K562 (cell line): ENCODE data around the gene RUVBL2. TPM values are rescaled to one million over a fixed set of nuclear protein-coding genes. Genes with fewer than 3 reads are reported as not detected.

Experiments
- BRF1 ChIP-seq: IDR thresholded peaks from 3 replicates; pipeline ENCODE4 v1.6.1; 2011; ENCODE audit warnings: borderline replicate concordance, mild to moderate bottlenecking; ENCODE audit not compliant: insufficient read length; ENCODE audit errors: extremely low read depth
- EGR1 ChIP-seq: fragments of 450-650 bp; conservative IDR thresholded peaks from 2 replicates; pipeline ENCODE4 v1.6.1; 2017; ENCODE audit warnings: mild to moderate bottlenecking
- ETV1 ChIP-seq: fragments of 450-650 bp; conservative IDR thresholded peaks from 2 replicates; pipeline ENCODE4 v1.6.1; 2016; ENCODE audit warnings: missing genetic modification characterization, control low read depth, low read depth, missing compliant biosample characterization
- EWSR1 ChIP-seq: fragments of 450-650 bp; IDR thresholded peaks from 2 replicates; pipeline ENCODE4 v1.6.1; 2018; ENCODE audit warnings: borderline replicate concordance, mild to moderate bottlenecking, low read depth, moderate library complexity; ENCODE audit not compliant: partially characterized antibody
- FOXJ3 ChIP-seq: sonication (generic); formaldehyde crosslinking; IDR thresholded peaks from 2 replicates; pipeline ENCODE4 v1.4.0; 2020; ENCODE audit warnings: mild to moderate bottlenecking, missing genetic modification reagents
- HNRNPLL ChIP-seq: fragments of 200-400 bp; formaldehyde crosslinking; IDR thresholded peaks from 2 replicates; pipeline ENCODE4 v1.6.1; 2017; ENCODE audit warnings: low read length, low read depth, mild to moderate bottlenecking; ENCODE audit not compliant: poor library complexity, severe bottlenecking
- KLF1 ChIP-seq: fragments of 450-650 bp; IDR thresholded peaks from 2 replicates; pipeline ENCODE4 v1.6.1; 2016; ENCODE audit warnings: missing genetic modification characterization, missing compliant biosample characterization
- MCM2 ChIP-seq: fragments of 450-650 bp; IDR thresholded peaks from 2 replicates; pipeline ENCODE4 v1.6.1; 2017; ENCODE audit warnings: low read depth, mild to moderate bottlenecking
- NFE2L1 ChIP-seq: fragments of 450-650 bp; IDR thresholded peaks from 2 replicates; pipeline ENCODE4 v1.6.1; 2016; ENCODE audit warnings: missing genetic modification characterization, low read depth, mild to moderate bottlenecking, missing compliant biosample characterization, moderate library complexity, borderline replicate concordance
- SMAD4 ChIP-seq: fragments of 250-450 bp; sonication (Bioruptor Pico); conservative IDR thresholded peaks from 2 replicates; pipeline ENCODE4 v1.8.0; 2021; ENCODE audit warnings: inconsistent platforms, mild to moderate bottlenecking, moderate library complexity
- SRSF7 ChIP-seq: fragments of 200-400 bp; formaldehyde crosslinking; optimal IDR thresholded peaks from 2 replicates; pipeline ENCODE3; 2017; ENCODE audit warnings: mild to moderate bottlenecking, low read depth, low read length
- ZFP36 ChIP-seq: fragments of 150-350 bp; IDR thresholded peaks from 2 replicates; pipeline ENCODE4 v1.6.1; 2018; ENCODE audit warnings: low read length, low read depth; ENCODE audit not compliant: partially characterized antibody
- ZKSCAN8 ChIP-seq: fragments of 200-800 bp; sonication (Bioruptor generic); IDR thresholded peaks from 2 replicates; pipeline ENCODE4 v1.6.1; 2016; ENCODE audit warnings: missing genetic modification characterization, missing compliant biosample characterization
- ZNF124 ChIP-seq: sonication (generic); formaldehyde crosslinking; IDR thresholded peaks from 2 replicates; pipeline ENCODE4 v1.8.1; 2022; ENCODE audit warnings: missing genetic modification reagents
- ZNF75A ChIP-seq: fragments of 450-650 bp; formaldehyde crosslinking; IDR thresholded peaks from 2 replicates; pipeline ENCODE4 v1.4.0; 2020; ENCODE audit warnings: mild to moderate bottlenecking
- polyA plus RNA-seq, 8 experiments: library from polyadenylated mRNA; depleted of rRNA in 4 of 8; stranded (reverse) in 5 of 8; unstranded in 3 of 8; fragments of >200 nt; fragmentation: Nextera tagmentation in 2 of 8; fragmentation: Illumina TruSeq in 1 of 8; extraction: Ambion mirVana in 2 of 8; extraction: Trizol in 1 of 8; gene quantifications; 2 replicates each; pipeline versions ENCODE4 v1.2.1 to v1.2.3, GENCODE V29; 2011 to 2014; ENCODE audit warnings: inconsistent platforms in 1 of 8, missing spikeins in 1 of 8
- total RNA-seq, 7 experiments: library from RNA; depleted of rRNA in 6 of 7; stranded (reverse); fragments of >200 nt in 6 of 7; fragmentation: Illumina TruSeq in 2 of 7; extraction: Trizol in 2 of 7; gene quantifications; 2 replicates each; pipeline versions ENCODE4 v1.2.1 to v1.2.3, GENCODE V29; 2011 to 2021; ENCODE audit warnings: low replicate concordance in 1 of 7
- TF ChIP-seq, protein P1 (sequence below): fragments of 450-650 bp; IDR thresholded peaks from 2 replicates; pipeline ENCODE4 v1.6.1; 2018; ENCODE audit not compliant: partially characterized antibody
- TF ChIP-seq, protein P2 (sequence below): fragments of 450-650 bp; formaldehyde crosslinking; IDR thresholded peaks from 2 replicates; pipeline ENCODE4 v1.4.0; 2020; ENCODE audit warnings: mild to moderate bottlenecking, moderate library complexity
- TF ChIP-seq, protein P3 (sequence below): fragments of 250-450 bp; sonication (Bioruptor Pico); IDR thresholded peaks from 2 replicates; pipeline ENCODE4 v1.4.0; 2020; ENCODE audit warnings: mild to moderate bottlenecking
- TF ChIP-seq, protein P4 (sequence below): fragments of 250-450 bp; sonication (Bioruptor Pico); IDR thresholded peaks from 2 replicates; pipeline ENCODE4 v1.4.0; 2020

RUVBL2 gene
- total and polyA plus RNA-seq, 9 of the 15 experiments (the other 6 are each of a cell fraction or from before 2014, with no cell fraction given): 71.4 to 453 (median 237) TPM

DNA sequence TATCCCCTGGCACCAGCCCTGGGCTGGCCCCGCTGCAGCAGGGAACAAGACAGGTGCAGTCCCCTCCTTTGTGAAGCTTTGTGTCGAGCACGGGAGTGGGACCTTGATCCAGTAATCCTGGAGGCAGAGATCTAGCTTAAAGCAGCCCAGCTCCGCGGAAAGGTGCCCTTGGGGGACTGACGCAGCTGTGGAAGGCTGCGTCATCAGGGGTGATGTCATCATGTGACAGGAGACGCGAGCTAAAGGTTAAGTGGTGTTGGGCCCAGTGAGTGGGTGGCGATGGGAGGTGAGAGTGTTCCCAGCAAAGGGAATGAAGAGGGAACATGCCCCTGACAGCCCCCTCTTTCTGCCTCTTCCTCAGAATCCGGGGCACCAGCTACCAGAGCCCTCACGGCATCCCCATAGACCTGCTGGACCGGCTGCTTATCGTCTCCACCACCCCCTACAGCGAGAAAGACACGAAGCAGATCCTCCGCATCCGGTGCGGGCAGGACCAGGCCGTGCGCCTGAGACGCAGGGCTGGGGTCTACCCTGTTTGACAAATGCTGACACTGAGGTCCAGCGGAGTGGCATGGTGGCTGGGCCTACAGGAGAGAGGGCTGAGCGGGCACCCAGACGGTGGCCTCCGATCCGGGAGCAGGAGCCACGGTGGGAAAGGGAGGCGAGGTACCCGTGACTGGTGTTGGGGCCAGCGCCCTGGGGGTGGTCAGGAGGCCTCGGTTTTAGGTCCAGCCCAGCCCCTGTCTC is 20.6 kb downstream of the RUVBL2 start (continued):
- TF ChIP-seq, protein P1, sequence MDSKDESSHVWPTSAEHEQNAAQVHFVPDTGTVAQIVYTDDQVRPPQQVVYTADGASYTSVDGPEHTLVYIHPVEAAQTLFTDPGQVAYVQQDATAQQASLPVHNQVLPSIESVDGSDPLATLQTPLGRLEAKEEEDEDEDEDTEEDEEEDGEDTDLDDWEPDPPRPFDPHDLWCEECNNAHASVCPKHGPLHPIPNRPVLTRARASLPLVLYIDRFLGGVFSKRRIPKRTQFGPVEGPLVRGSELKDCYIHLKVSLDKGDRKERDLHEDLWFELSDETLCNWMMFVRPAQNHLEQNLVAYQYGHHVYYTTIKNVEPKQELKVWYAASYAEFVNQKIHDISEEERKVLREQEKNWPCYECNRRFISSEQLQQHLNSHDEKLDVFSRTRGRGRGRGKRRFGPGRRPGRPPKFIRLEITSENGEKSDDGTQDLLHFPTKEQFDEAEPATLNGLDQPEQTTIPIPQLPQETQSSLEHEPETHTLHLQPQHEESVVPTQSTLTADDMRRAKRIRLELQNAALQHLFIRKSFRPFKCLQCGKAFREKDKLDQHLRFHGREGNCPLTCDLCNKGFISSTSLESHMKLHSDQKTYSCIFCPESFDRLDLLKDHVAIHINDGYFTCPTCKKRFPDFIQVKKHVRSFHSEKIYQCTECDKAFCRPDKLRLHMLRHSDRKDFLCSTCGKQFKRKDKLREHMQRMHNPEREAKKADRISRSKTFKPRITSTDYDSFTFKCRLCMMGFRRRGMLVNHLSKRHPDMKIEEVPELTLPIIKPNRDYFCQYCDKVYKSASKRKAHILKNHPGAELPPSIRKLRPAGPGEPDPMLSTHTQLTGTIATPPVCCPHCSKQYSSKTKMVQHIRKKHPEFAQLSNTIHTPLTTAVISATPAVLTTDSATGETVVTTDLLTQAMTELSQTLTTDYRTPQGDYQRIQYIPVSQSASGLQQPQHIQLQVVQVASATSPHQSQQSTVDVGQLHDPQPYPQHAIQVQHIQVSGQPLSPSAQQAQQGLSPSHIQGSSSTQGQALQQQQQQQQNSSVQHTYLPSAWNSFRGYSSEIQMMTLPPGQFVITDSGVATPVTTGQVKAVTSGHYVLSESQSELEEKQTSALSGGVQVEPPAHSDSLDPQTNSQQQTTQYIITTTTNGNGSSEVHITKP: no peak
- TF ChIP-seq SMAD4 (CRISPR knock-in tag) (no peak), MCM2 (no peak), ZNF75A (CRISPR knock-in tag) (no peak), EGR1 (peak; percentile 79), HNRNPLL (no peak), NFE2L1 (no peak), EWSR1 (no peak), ETV1 (tag) (no peak), SRSF7 (no peak), BRF1 (no peak), ZNF124 (CRISPR knock-in tag) (no peak), FOXJ3 (no peak), ZFP36 (no peak), ZKSCAN8 (no peak), KLF1 (tag) (no peak)
- TF ChIP-seq, protein P2, sequence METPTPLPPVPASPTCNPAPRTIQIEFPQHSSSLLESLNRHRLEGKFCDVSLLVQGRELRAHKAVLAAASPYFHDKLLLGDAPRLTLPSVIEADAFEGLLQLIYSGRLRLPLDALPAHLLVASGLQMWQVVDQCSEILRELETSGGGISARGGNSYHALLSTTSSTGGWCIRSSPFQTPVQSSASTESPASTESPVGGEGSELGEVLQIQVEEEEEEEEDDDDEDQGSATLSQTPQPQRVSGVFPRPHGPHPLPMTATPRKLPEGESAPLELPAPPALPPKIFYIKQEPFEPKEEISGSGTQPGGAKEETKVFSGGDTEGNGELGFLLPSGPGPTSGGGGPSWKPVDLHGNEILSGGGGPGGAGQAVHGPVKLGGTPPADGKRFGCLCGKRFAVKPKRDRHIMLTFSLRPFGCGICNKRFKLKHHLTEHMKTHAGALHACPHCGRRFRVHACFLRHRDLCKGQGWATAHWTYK (CRISPR knock-in tag): no peak
- TF ChIP-seq, protein P3, sequence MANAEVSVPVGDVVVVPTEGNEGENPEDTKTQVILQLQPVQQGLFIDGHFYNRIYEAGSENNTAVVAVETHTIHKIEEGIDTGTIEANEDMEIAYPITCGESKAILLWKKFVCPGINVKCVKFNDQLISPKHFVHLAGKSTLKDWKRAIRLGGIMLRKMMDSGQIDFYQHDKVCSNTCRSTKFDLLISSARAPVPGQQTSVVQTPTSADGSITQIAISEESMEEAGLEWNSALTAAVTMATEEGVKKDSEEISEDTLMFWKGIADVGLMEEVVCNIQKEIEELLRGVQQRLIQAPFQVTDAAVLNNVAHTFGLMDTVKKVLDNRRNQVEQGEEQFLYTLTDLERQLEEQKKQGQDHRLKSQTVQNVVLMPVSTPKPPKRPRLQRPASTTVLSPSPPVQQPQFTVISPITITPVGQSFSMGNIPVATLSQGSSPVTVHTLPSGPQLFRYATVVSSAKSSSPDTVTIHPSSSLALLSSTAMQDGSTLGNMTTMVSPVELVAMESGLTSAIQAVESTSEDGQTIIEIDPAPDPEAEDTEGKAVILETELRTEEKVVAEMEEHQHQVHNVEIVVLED (CRISPR knock-in tag): no peak
- TF ChIP-seq, protein P4, sequence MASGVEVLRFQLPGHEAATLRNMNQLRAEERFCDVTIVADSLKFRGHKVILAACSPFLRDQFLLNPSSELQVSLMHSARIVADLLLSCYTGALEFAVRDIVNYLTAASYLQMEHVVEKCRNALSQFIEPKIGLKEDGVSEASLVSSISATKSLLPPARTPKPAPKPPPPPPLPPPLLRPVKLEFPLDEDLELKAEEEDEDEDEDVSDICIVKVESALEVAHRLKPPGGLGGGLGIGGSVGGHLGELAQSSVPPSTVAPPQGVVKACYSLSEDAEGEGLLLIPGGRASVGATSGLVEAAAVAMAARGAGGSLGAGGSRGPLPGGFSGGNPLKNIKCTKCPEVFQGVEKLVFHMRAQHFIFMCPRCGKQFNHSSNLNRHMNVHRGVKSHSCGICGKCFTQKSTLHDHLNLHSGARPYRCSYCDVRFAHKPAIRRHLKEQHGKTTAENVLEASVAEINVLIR: no peak; the same call in 1 of the 2 replicates
